OCI-LY7 (cell line): Measurements from ENCODE around the gene IFT43. TPM values are rescaled to one million over a fixed set of nuclear protein-coding genes. Genes with fewer than 3 reads are reported as not detected.

Experiments
- BruUV-seq: library from RNA; stranded (reverse); fragments of 400-500 nt; replicated peaks from 2 replicates; lab custom pipeline; 2021; lab: Mats Ljungman, UMichigan
- CTCF ChIA-PET: fragments of 300-600 bp; sonication (Branson Sonifier 250); formaldehyde crosslinking; loops from one replicate; lab custom pipeline; 2022; ENCODE audit warnings: antibody characterized with exemption; ENCODE audit not compliant: unreplicated experiment; lab: Charles Lee
- POLR2A ChIA-PET: fragments of 300-600 bp; sonication (Branson Sonifier 250); formaldehyde crosslinking; loops from one replicate; lab custom pipeline; 2022; ENCODE audit warnings: antibody characterized with exemption; lab: Charles Lee
- DNase-seq: peaks from one replicate; pipeline ENCODE4 v3.0.0-alpha.2; 2015; ENCODE audit warnings: low spot score
- H2AFZ ChIP-seq: fragments of 200-600 bp; sonication (generic), shearing (Covaris generic); 2 replicates; pipeline ENCODE4 v1.6.1; 2014; ENCODE audit warnings: mild to moderate bottlenecking, antibody characterized with exemption, low read length, moderate library complexity
- H3K27ac ChIP-seq: fragments of 200-600 bp; sonication (generic); 2 replicates; pipeline ENCODE4 v1.5.1; 2014; ENCODE audit warnings: mixed run types, low read depth, mild to moderate bottlenecking, moderate library complexity, low read length, inconsistent platforms; ENCODE audit not compliant: poor library complexity, severe bottlenecking
- H3K36me3 ChIP-seq: fragments of 200-600 bp; sonication (generic); 2 replicates; pipeline ENCODE4 v1.6.1; 2014; ENCODE audit warnings: mild to moderate bottlenecking, antibody characterized with exemption, low read length, moderate library complexity, mixed read lengths; ENCODE audit not compliant: insufficient read depth
- H3K4me1 ChIP-seq: fragments of 200-600 bp; sonication (generic); 2 replicates; pipeline ENCODE4 v1.5.1; 2014; ENCODE audit warnings: mild to moderate bottlenecking, low read length; ENCODE audit not compliant: insufficient read depth, poor library complexity, severe bottlenecking
- H3K4me2 ChIP-seq: fragments of 200-600 bp; sonication (generic); 2 replicates; pipeline ENCODE4 v1.6.1; 2014; ENCODE audit warnings: mild to moderate bottlenecking, low read length
- H3K4me3 ChIP-seq: fragments of 200-600 bp; sonication (generic); 2 replicates; pipeline ENCODE4 v1.5.1; 2014; ENCODE audit warnings: mild to moderate bottlenecking, low read depth, low read length; ENCODE audit not compliant: poor library complexity, severe bottlenecking
- H3K79me2 ChIP-seq: fragments of 200-600 bp; sonication (generic); 2 replicates; pipeline ENCODE4 v1.6.1; 2016; ENCODE audit warnings: low read depth, mild to moderate bottlenecking, low read length, moderate library complexity, mixed read lengths; ENCODE audit not compliant: insufficient read depth
- H3K9me2 ChIP-seq: fragments of 200-600 bp; sonication (generic); 2 replicates; pipeline ENCODE4 v1.6.1; 2016; ENCODE audit warnings: mild to moderate bottlenecking, low read length, mixed read lengths; ENCODE audit not compliant: insufficient read depth
- H3K9me3 ChIP-seq: fragments of 200-600 bp; sonication (generic); 2 replicates; pipeline ENCODE4 v1.6.1; 2014; ENCODE audit warnings: mild to moderate bottlenecking, mixed run types, low read length, mixed read lengths
- H4K20me1 ChIP-seq: fragments of 200-600 bp; sonication (generic); 2 replicates; pipeline ENCODE4 v1.6.1; 2014; ENCODE audit warnings: mild to moderate bottlenecking, antibody characterized with exemption, low read length, moderate library complexity, mixed read lengths; ENCODE audit not compliant: insufficient read depth
- EZH2phosphoT487 ChIP-seq: fragments of 200-600 bp; sonication (generic); IDR thresholded peaks from 2 replicates; pipeline ENCODE4 v1.6.1; 2018; ENCODE audit warnings: low read depth, borderline replicate concordance, mild to moderate bottlenecking, mixed run types, antibody characterized with exemption, low read length, moderate library complexity, mixed read lengths
- intact Hi-C: fragments of 100-400 bp; cut with micrococcal nuclease; formaldehyde crosslinking; loops from one replicate; pipeline ENCODE4 v1.10.0; 2022; ENCODE audit not compliant: unreplicated experiment
- total RNA-seq, 2 experiments: library from RNA; depleted of rRNA in 1 of 2; stranded (reverse); fragments of >200 nt in 1 of 2; shearing (Covaris generic) in 1 of 2; gene quantifications; 2 replicates each; pipeline ENCODE4 v1.2.3, GENCODE V29; 2014 to 2022
- TF ChIP-seq, protein P1 (sequence below): fragments of 200-600 bp; sonication (generic); conservative IDR thresholded peaks from 2 replicates; pipeline ENCODE4 v1.5.1; 2014; ENCODE audit warnings: mild to moderate bottlenecking, antibody characterized with exemption, low read length, moderate library complexity, mixed read lengths

The IFT43 gene
- total RNA-seq, 2 experiments from 2014 or later: 9.3 to 13.6 TPM

DNA sequence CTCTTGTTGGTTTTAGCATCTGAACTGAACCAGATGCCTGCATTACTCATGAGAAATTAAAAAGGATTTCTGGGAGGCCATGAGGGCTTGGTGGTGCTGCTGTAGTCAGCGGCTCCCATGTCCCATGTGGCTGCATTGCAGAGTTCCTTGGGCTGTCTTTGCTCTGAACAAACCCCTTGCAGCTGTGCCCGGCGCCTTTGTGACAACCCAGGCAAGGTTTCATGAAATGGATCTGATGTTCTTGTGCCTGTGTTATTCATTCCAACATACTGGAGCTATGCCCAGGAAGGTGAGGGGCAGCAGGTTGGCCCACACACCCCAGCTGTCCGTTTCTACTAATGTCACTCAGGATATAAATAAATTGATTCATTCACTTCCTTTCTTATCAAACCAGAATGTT is 44.5 kb upstream of the IFT43 start:
- no peak overlapping the region for H3K4me3 ChIP-seq
- CTCF ChIA-PET: no interaction called here
- DNase-seq: no peak
- H3K9me2 ChIP-seq: no peaks in the 10 kb centered on the region
- H3K36me3 ChIP-seq: no peaks in the 10 kb centered on the region
- BruUV-seq: no TSS peak
- H3K9me3 ChIP-seq: no peaks in the 10 kb centered on the region
- H4K20me1 ChIP-seq: no peaks in the 10 kb centered on the region
- POLR2A ChIA-PET: interaction anchor here (0.7 kb wide), 1 partner anchor 72 kb away, joined by 3 read pairs; no protein-coding TSS in a partner anchor
- no peak overlapping the region for H3K27ac ChIP-seq
- intact Hi-C loops: no loop called here
- H3K4me2 ChIP-seq: no peak overlapping the region
- no peaks in the 10 kb centered on the region for H3K79me2 ChIP-seq
- no peak overlapping the region for H2AFZ ChIP-seq
- H3K4me1 ChIP-seq: no peaks in the 10 kb centered on the region
- TF ChIP-seq EZH2phosphoT487: no peak
- TF ChIP-seq, protein P1, sequence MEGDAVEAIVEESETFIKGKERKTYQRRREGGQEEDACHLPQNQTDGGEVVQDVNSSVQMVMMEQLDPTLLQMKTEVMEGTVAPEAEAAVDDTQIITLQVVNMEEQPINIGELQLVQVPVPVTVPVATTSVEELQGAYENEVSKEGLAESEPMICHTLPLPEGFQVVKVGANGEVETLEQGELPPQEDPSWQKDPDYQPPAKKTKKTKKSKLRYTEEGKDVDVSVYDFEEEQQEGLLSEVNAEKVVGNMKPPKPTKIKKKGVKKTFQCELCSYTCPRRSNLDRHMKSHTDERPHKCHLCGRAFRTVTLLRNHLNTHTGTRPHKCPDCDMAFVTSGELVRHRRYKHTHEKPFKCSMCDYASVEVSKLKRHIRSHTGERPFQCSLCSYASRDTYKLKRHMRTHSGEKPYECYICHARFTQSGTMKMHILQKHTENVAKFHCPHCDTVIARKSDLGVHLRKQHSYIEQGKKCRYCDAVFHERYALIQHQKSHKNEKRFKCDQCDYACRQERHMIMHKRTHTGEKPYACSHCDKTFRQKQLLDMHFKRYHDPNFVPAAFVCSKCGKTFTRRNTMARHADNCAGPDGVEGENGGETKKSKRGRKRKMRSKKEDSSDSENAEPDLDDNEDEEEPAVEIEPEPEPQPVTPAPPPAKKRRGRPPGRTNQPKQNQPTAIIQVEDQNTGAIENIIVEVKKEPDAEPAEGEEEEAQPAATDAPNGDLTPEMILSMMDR: no peak

DNA sequence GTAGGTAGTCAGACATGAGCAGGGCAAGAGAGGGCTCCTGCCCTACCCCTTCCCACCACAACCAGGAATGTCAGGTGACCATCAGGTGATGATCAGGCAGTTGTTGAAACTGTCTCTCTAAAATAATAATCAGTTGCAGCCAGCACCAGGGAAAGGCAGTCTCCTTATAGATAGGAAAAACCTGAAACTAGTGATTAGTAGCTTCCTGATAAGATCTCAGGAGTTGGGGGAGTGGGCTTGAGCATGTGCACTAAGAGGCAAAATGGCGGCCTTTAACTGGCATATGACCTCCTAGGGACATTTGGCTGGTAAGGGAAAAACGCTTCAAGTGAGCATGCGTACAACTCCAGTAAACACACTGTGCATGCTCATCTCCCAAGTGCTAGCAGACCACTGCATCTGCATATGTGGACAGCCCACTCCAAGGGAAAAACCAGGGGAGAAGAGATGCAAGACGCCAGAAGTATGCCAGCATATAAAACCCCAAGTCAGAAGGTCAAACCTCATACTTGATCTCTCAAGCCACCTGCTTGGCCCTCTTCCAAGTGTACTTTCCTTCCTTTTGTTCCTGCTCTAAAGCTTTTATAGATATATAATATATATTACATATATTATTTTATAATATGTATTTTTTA is 40.8 kb upstream of the IFT43 start:
- H3K4me1 ChIP-seq: no peaks in the 10 kb centered on the region
- TF ChIP-seq, protein P1: no peak
- no peak for TF ChIP-seq EZH2phosphoT487
- no peak overlapping the region for H3K27ac ChIP-seq
- H3K36me3 ChIP-seq: no peaks in the 10 kb centered on the region
- no peak overlapping the region for H3K4me2 ChIP-seq
- BruUV-seq: no TSS peak
- H3K79me2 ChIP-seq: no peaks in the 10 kb centered on the region
- ChIA-PET POLR2A (interaction anchor here (1.3 kb wide), 1 partner anchor 10 kb away, joined by 3 read pairs; no protein-coding TSS in a partner anchor), CTCF (no interaction called here)
- intact Hi-C loops: no loop called here
- no peak overlapping the region for H3K4me3 ChIP-seq
- no peaks in the 10 kb centered on the region for H3K9me3 ChIP-seq
- no peak for DNase-seq
- H2AFZ ChIP-seq: no peak overlapping the region
- H3K9me2 ChIP-seq: no peaks in the 10 kb centered on the region
- H4K20me1 ChIP-seq: no peaks in the 10 kb centered on the region

DNA sequence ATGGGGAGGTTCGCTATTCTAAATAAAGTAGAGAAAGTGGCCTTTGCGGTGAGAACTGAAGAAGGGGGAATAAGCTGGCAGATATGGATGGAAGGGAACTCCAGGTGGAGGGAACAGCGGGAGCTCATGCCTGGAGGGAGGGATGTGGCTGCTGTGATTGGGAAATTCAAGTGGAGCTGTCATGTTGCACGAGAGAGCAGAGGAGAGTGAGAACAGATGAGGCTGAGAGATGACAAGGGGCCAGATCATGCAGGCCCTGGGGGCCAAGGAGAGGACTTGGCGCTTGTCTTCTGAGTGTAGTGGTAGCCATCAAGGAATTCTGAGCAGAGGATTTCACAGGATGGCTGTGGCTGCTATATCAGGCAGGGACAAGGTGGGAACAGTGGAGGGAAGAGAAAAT is 38.8 kb upstream of the IFT43 start:
- POLR2A ChIA-PET: interaction anchor here (0.7 to 1.1 kb wide), 2 partner anchors 11 to 457 kb away, joined by 3 to 4 read pairs; no protein-coding TSS in a partner anchor
- CTCF ChIA-PET: no interaction called here
- H3K9me2 ChIP-seq: no peaks in the 10 kb centered on the region
- H3K36me3 ChIP-seq: no peaks in the 10 kb centered on the region
- no peak overlapping the region for H3K27ac ChIP-seq
- DNase-seq: no peak
- BruUV-seq: no TSS peak
- TF ChIP-seq, protein P1: no peak
- TF ChIP-seq EZH2phosphoT487: no peak
- no peak overlapping the region for H3K4me3 ChIP-seq
- no peaks in the 10 kb centered on the region for H3K4me1 ChIP-seq
- no peak overlapping the region for H2AFZ ChIP-seq
- no peak overlapping the region for H3K4me2 ChIP-seq
- H4K20me1 ChIP-seq: no peaks in the 10 kb centered on the region
- no peaks in the 10 kb centered on the region for H3K79me2 ChIP-seq
- no peaks in the 10 kb centered on the region for H3K9me3 ChIP-seq
- intact Hi-C loops: no loop called here
